HCT116 (cell line): ENCODE results near the gene GATAD2B. TPM values are rescaled to one million over a fixed set of nuclear protein-coding genes. Genes with fewer than 3 reads are reported as not detected.

Experiments
- ATAC-seq: fragments of 200-7000 bp; cut with Tn5 transposase; 2 replicates; pipeline ENCODE4 v1.9.1; 2020; ENCODE audit warnings: mild to moderate bottlenecking, moderate library complexity
- BruUV-seq: library from RNA; stranded (reverse); fragments of 400-500 nt; replicated peaks from 2 replicates; lab custom pipeline; 2021; lab: Mats Ljungman, UMichigan
- CTCF ChIA-PET: fragments of 300-600 bp; sonication (Branson Sonifier 250); formaldehyde crosslinking; loops from one replicate; lab custom pipeline; 2021; ENCODE audit warnings: antibody characterized with exemption; lab: Charles Lee
- POLR2A ChIA-PET: fragments of 300-600, 350-600 bp; sonication (Branson Sonifier 250); formaldehyde crosslinking; loops from one replicate; lab custom pipeline; 2021; ENCODE audit warnings: antibody characterized with exemption; lab: Charles Lee
- RAD21 ChIA-PET, 2 experiments: fragments of 300-600 bp; sonication (Branson Sonifier 250); formaldehyde crosslinking; loops; one replicate each; lab custom pipeline; 2023; ENCODE audit warnings: low total read pairs in 2 of 2; ENCODE audit not compliant: uncharacterized antibody in 2 of 2, unreplicated experiment in 2 of 2, low non-redundant PET in 1 of 2; lab: Charles Lee
- DNase-seq: peaks from one replicate; pipeline ENCODE4 v3.0.0-alpha.2; 2010; ENCODE audit warnings: low read depth, low spot score
- H2AFZ ChIP-seq: fragments of 200-600 bp; shearing (Covaris generic), sonication (generic); 2 replicates; pipeline ENCODE4 v1.6.1; 2017; ENCODE audit warnings: low read depth, mixed run types, mixed read lengths, antibody characterized with exemption, low read length; ENCODE audit not compliant: poor library complexity, severe bottlenecking
- H3K27ac ChIP-seq: 2 replicates; pipeline ENCODE4 v1.5.1; 2012; ENCODE audit warnings: low read depth, low read length
- H3K27me3 ChIP-seq: fragments of 200-600 bp; sonication (generic); 2 replicates; pipeline ENCODE4 v1.6.1; 2016; ENCODE audit warnings: mixed run types, low read length, mixed read lengths; ENCODE audit not compliant: insufficient read depth
- H3K36me3 ChIP-seq, 2 experiments: fragments of 200-500 bp in 1 of 2; fragments of 200-600 bp in 1 of 2; sonication (Bioruptor generic) in 1 of 2; sonication (generic) in 1 of 2; 2 replicates each; pipeline versions ENCODE4 v1.5.1 to v1.6.1; 2014 to 2016; ENCODE audit warnings: low read length in 2 of 2, inconsistent platforms in 1 of 2, mixed read lengths in 1 of 2, mixed run types in 1 of 2; ENCODE audit not compliant: insufficient read depth in 2 of 2, control insufficient read depth in 1 of 2
- H3K4me1 ChIP-seq, 2 experiments: fragments of 200-600 bp in 1 of 2; sonication (generic) in 1 of 2; 2 replicates each; pipeline versions ENCODE4 v1.5.1 to v1.6.1; 2012 to 2017; ENCODE audit warnings: low read length in 2 of 2, inconsistent platforms in 1 of 2, mild to moderate bottlenecking in 1 of 2, mixed read lengths in 1 of 2, mixed run types in 1 of 2, moderate library complexity in 1 of 2; ENCODE audit not compliant: insufficient read depth in 2 of 2, control insufficient read depth in 1 of 2
- H3K4me2 ChIP-seq: fragments of 200-600 bp; sonication (generic); 2 replicates; pipeline ENCODE4 v1.6.1; 2017; ENCODE audit warnings: mixed run types, low read length, mixed read lengths
- H3K4me3 ChIP-seq, 2 experiments: fragments of 200-600 bp in 1 of 2; sonication (generic) in 1 of 2; replicated peaks in 1 of 2; 2 replicates each; pipeline ENCODE4 v1.5.1; 2011 to 2016; ENCODE audit warnings: low read length in 2 of 2, control low read depth in 1 of 2, low read depth in 1 of 2, mild to moderate bottlenecking in 1 of 2, mixed read lengths in 1 of 2, mixed run types in 1 of 2
- H3K79me2 ChIP-seq: fragments of 200-600 bp; sonication (generic); 2 replicates; pipeline ENCODE4 v1.6.1; 2017; ENCODE audit warnings: mild to moderate bottlenecking, mixed run types, low read length, moderate library complexity, mixed read lengths; ENCODE audit not compliant: insufficient read depth
- H3K9ac ChIP-seq: fragments of 200-600 bp; sonication (generic); 2 replicates; pipeline ENCODE4 v1.6.1; 2016; ENCODE audit warnings: low read length, mixed read lengths
- H3K9me2 ChIP-seq: fragments of 200-600 bp; sonication (generic), shearing (Covaris generic); 2 replicates; pipeline ENCODE4 v1.6.1; 2017; ENCODE audit warnings: mixed run types, mild to moderate bottlenecking, moderate library complexity; ENCODE audit not compliant: insufficient read depth
- H3K9me3 ChIP-seq, 2 experiments: fragments of 200-500 bp in 1 of 2; fragments of 200-600 bp in 1 of 2; sonication (Bioruptor generic) in 1 of 2; sonication (generic) in 1 of 2; 2 replicates each; pipeline ENCODE4 v1.6.1; 2014 to 2017; ENCODE audit warnings: low read length in 2 of 2, mixed read lengths in 2 of 2, inconsistent platforms in 1 of 2, low read depth in 1 of 2, mild to moderate bottlenecking in 1 of 2, mixed run types in 1 of 2, moderate library complexity in 1 of 2; ENCODE audit not compliant: control insufficient read depth in 1 of 2, insufficient read depth in 1 of 2
- H4K20me1 ChIP-seq: fragments of 200-600 bp; sonication (generic), shearing (Covaris generic); 2 replicates; pipeline ENCODE4 v1.6.1; 2017; ENCODE audit warnings: mixed run types, mild to moderate bottlenecking, moderate library complexity; ENCODE audit not compliant: insufficient read depth
- CEBPB ChIP-seq: IDR thresholded peaks from 2 replicates; pipeline ENCODE4 v1.6.1; 2012; ENCODE audit warnings: low read depth
- ELF1 ChIP-seq: IDR thresholded peaks from 2 replicates; pipeline ENCODE4 v1.6.1; 2012; ENCODE audit warnings: low read depth, borderline replicate concordance
- EZH2phosphoT487 ChIP-seq: fragments of 200-600 bp; IDR thresholded peaks from 2 replicates; pipeline ENCODE4 v1.6.1; 2018; ENCODE audit warnings: antibody characterized with exemption, borderline replicate concordance
- FOSL1 ChIP-seq: IDR thresholded peaks from 2 replicates; pipeline ENCODE4 v1.6.1; 2012; ENCODE audit warnings: low read depth
- RAD21 ChIP-seq: IDR thresholded peaks from 2 replicates; pipeline ENCODE4 v1.6.1; 2012; ENCODE audit warnings: low read depth, mild to moderate bottlenecking
- SIN3A ChIP-seq: IDR thresholded peaks from 2 replicates; pipeline ENCODE4 v1.6.1; 2012; ENCODE audit warnings: low read depth
- YY1 ChIP-seq: IDR thresholded peaks from 2 replicates; pipeline ENCODE4 v1.6.1; 2011; ENCODE audit warnings: low read length, low read depth, moderate library complexity, mild to moderate bottlenecking; ENCODE audit not compliant: insufficient replicate concordance; ENCODE audit errors: extremely low read depth
- ZFX ChIP-seq: fragments of 450-650 bp; IDR thresholded peaks from 2 replicates; pipeline ENCODE4 v1.6.1; 2017
- ZNF274 ChIP-seq: fragments of 200-500 bp; sonication (Bioruptor generic); IDR thresholded peaks from 2 replicates; pipeline ENCODE4 v1.6.1; 2014; ENCODE audit warnings: mild to moderate bottlenecking, low read depth, low read length, inconsistent platforms
- intact Hi-C: fragments of 100-400 bp; cut with micrococcal nuclease; formaldehyde crosslinking; loops from 2 replicates; pipeline ENCODE4 v1.10.0; 2022
- total RNA-seq: library from RNA; stranded (reverse); gene quantifications from one replicate; pipeline ENCODE4 v1.2.1, GENCODE V29; 2021; ENCODE audit not compliant: unreplicated experiment
- TF ChIP-seq, protein P1 (sequence below): IDR thresholded peaks from 2 replicates; pipeline ENCODE4 v1.6.1; 2011; ENCODE audit warnings: mild to moderate bottlenecking, low read length, moderate library complexity; ENCODE audit not compliant: insufficient replicate concordance; ENCODE audit errors: extremely low read depth

Gene GATAD2B
- total RNA-seq, 1 experiment from 2014 or later = 50.2 TPM

DNA sequence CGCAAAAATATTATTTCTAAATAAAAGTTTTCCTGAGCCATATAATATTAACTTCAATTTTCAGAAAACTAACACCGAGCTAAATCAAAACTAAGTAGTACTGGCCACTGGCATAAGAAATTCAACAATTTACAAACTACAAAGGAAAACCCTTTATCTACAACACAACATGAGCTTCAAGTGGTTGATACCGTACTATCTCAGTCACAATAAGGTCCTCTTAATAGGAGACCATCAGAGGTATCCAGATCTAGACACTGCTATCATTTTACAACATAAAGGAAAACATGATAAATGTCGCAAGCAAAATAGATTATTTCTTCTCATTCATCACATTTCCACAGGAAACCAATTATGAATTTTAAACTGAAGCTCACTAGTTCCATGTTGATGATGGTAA lies 39.5 kb downstream of the GATAD2B start:
- no peaks in the 10 kb centered on the region for H3K36me3 ChIP-seq
- ChIA-PET RAD21 (no interaction called here), CTCF (no interaction called here), POLR2A (no interaction called here)
- H3K4me1 ChIP-seq = no peaks in the 10 kb centered on the region
- TF ChIP-seq FOSL1 (no peak), YY1 (no peak), EZH2phosphoT487 (no peak), CEBPB (no peak), ZFX (no peak), SIN3A (no peak), RAD21 (no peak), ZNF274 (no peak)
- no peaks in the 10 kb centered on the region for H3K9me3 ChIP-seq
- no peaks in the 10 kb centered on the region for H3K27me3 ChIP-seq
- no peak overlapping the region for H3K27ac ChIP-seq
- H3K4me3 ChIP-seq = no peak overlapping the region
- no peaks in the 10 kb centered on the region for H3K9me2 ChIP-seq
- intact Hi-C loops = no loop called here
- H2AFZ ChIP-seq = no peak overlapping the region
- no peak for ATAC-seq
- H3K4me2 ChIP-seq = no peak overlapping the region
- no peaks in the 10 kb centered on the region for H4K20me1 ChIP-seq
- no peak overlapping the region for H3K9ac ChIP-seq
- peaks cover 74% of the 10 kb centered on the region for H3K79me2 ChIP-seq
- no TSS peak for BruUV-seq
- DNase-seq = no peak

DNA sequence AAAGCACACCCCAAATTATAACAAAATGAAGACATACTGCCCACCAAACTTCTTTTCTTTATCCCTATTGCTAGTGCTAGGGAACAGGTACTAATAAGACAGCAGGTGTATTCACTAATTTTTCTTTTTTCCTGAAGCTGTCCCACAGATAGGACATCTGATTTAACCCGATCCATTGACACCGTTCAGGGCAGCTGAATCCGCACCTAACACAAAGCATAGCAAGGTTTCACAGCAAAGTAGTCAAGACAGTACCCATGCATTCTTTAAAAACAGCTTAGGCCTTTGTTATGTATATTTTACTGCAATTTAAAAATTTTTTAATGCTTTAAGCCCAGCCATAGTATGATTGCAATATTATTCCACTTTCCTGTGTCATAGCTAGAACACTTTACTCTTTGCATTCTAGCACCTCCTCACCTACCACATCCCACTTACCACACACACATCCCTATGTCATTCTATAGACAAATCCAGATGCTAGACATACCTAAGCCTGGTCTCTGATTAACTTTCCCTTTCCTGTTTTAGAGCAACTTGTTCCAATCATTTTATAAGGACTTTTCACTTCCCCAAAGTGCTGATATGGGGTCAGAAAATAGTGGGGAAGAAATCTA lies 40.4 kb downstream of the GATAD2B start:
- no peak overlapping the region for H2AFZ ChIP-seq
- H3K4me3 ChIP-seq = no peak overlapping the region
- BruUV-seq = no TSS peak
- H3K9ac ChIP-seq = no peak overlapping the region
- DNase-seq = no peak
- H3K4me1 ChIP-seq = no peaks in the 10 kb centered on the region
- intact Hi-C loops = no loop called here
- no peak for ATAC-seq
- H3K27me3 ChIP-seq = no peaks in the 10 kb centered on the region
- no peaks in the 10 kb centered on the region for H4K20me1 ChIP-seq
- ChIA-PET POLR2A (no interaction called here), CTCF (no interaction called here), RAD21 (no interaction called here)
- H3K4me2 ChIP-seq = no peak overlapping the region
- H3K27ac ChIP-seq = no peak overlapping the region
- H3K79me2 ChIP-seq = peaks cover 69% of the 10 kb centered on the region
- no peaks in the 10 kb centered on the region for H3K9me2 ChIP-seq
- H3K36me3 ChIP-seq = no peaks in the 10 kb centered on the region
- no peak for TF ChIP-seq ELF1
- TF ChIP-seq, protein P1, sequence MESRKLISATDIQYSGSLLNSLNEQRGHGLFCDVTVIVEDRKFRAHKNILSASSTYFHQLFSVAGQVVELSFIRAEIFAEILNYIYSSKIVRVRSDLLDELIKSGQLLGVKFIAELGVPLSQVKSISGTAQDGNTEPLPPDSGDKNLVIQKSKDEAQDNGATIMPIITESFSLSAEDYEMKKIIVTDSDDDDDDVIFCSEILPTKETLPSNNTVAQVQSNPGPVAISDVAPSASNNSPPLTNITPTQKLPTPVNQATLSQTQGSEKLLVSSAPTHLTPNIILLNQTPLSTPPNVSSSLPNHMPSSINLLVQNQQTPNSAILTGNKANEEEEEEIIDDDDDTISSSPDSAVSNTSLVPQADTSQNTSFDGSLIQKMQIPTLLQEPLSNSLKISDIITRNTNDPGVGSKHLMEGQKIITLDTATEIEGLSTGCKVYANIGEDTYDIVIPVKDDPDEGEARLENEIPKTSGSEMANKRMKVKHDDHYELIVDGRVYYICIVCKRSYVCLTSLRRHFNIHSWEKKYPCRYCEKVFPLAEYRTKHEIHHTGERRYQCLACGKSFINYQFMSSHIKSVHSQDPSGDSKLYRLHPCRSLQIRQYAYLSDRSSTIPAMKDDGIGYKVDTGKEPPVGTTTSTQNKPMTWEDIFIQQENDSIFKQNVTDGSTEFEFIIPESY = no peak
- TF ChIP-seq, all 23 proteins: peak for 0
- H3K9me3 ChIP-seq = no peaks in the 10 kb centered on the region
